Activated CD8-positive, alpha-beta memory T cell treated with anti-CD3 and anti-CD28 coated beads, Interleukin-2, amount 50 U/mL, for 1 hour (primary cell): Measurements from ENCODE around the gene BPIFB3.
"Not testable (repeated sequence)": the region's sequence is repeated elsewhere in the genome, so short reads cannot be mapped to it uniquely, and the experiment has no call there.

Experiments used
- DNase-seq: peaks from one replicate; pipeline ENCODE4 v3.0.0-alpha.2; 2020; ENCODE audit errors: extremely low read depth

The BPIFB3 gene

GRCh38 chr20:33084722-33085121, 31.0 kb downstream of the BPIFB3 start:
- no peak for DNase-seq

- DNase-seq, result no peak
These were observed 32.5 kb downstream of the BPIFB3 start for GRCh38 chr20:33086052-33086722.

- DNase-seq, result no peak
These were observed 37.4 kb downstream of the BPIFB3 start for GRCh38 chr20:33091147-33091546.

GRCh38 chr20:33091693-33092092, 38.0 kb downstream of the BPIFB3 start:
- DNase-seq, result no peak

- no peak for DNase-seq
These were observed 38.7 kb downstream of the BPIFB3 start for GRCh38 chr20:33092361-33092760.

- no peak for DNase-seq
These were observed 39.4 kb downstream of the BPIFB3 start for GRCh38 chr20:33093074-33093473.

GRCh38 chr20:33093582-33093981, 39.9 kb downstream of the BPIFB3 start:
- DNase-seq, result no peak

- DNase-seq, result no peak
These were observed 41.5 kb downstream of the BPIFB3 start for GRCh38 chr20:33095249-33095648.

GRCh38 chr20:33095902-33096584, 42.3 kb downstream of the BPIFB3 start:
- peak; percentile 5 for DNase-seq

- DNase-seq, result no peak
These were observed 43.3 kb downstream of the BPIFB3 start for GRCh38 chr20:33097001-33097400.

GRCh38 chr20:33099843-33100538, 46.3 kb downstream of the BPIFB3 start:
- no peak for DNase-seq

GRCh38 chr20:33103556-33103955, 49.9 kb downstream of the BPIFB3 start:
- no peak for DNase-seq

GRCh38 chr20:33104336-33104735, 50.6 kb downstream of the BPIFB3 start:
- DNase-seq, result no peak

GRCh38 chr20:33105316-33105924, 51.7 kb downstream of the BPIFB3 start:
- no peak for DNase-seq

GRCh38 chr20:33106058-33106620, 52.4 kb downstream of the BPIFB3 start:
- DNase-seq, result not testable (repeated sequence)

GRCh38 chr20:33108661-33109060, 55.0 kb downstream of the BPIFB3 start:
- no peak for DNase-seq

- no peak for DNase-seq
These were observed 56.6 kb downstream of the BPIFB3 start for GRCh38 chr20:33110147-33110825.

- no peak for DNase-seq
These were observed 57.6 kb downstream of the BPIFB3 start for GRCh38 chr20:33111306-33111705.

GRCh38 chr20:33112547-33113386, 59.1 kb downstream of the BPIFB3 start:
- DNase-seq, result no peak

- DNase-seq, result no peak
These were observed 59.7 kb downstream of the BPIFB3 start for GRCh38 chr20:33113387-33113908.
